Testis (tissue), 2 donors: Measurements from ENCODE around the gene EVA1B.

Experiments
- CTCF ChIP-seq, 3 experiments: fragments of 450-650 bp in 2 of 3; fragments of 200-600 bp in 1 of 3; sonication (generic) in 1 of 3; IDR thresholded peaks; one replicate each; pipeline ENCODE4 v1.5.1; 2016 to 2019; ENCODE audit warnings: antibody characterized with exemption in 3 of 3, mild to moderate bottlenecking in 2 of 3, moderate library complexity in 1 of 3
- POLR2A ChIP-seq: fragments of 450-650 bp; IDR thresholded peaks from one replicate; pipeline ENCODE4 v1.6.1; 2017; ENCODE audit warnings: antibody characterized with exemption, mild to moderate bottlenecking, moderate library complexity

- TF ChIP-seq POLR2A (no peak), CTCF (IDR thresholded peaks at IDR 0.05) (no peak)
These were observed 18.9 kb downstream of the EVA1B start for GRCh38 chr1:36304521-36304920.
